NOMO-1 treated with DMSO at 0.1 percent for 48 hours (cell line): ENCODE results near the gene SUPT6H.

Experiments used
- DNase-seq: peaks from one replicate; lab custom pipeline; 2025; ENCODE audit not compliant: unreplicated experiment; lab: John Stamatoyannopoulos, UW

SUPT6H gene

GRCh38 chr17:28748852-28749515 is 87.0 kb downstream of the SUPT6H start:
- DNase-seq = no peak

- no peak for DNase-seq
Observed at GRCh38 chr17:28749516-28750177, 87.6 kb downstream of the SUPT6H start.

GRCh38 chr17:28750178-28751047 is 88.4 kb downstream of the SUPT6H start:
- DNase-seq = peak; percentile 79

GRCh38 chr17:28751600-28752366 is 89.8 kb downstream of the SUPT6H start:
- no peak for DNase-seq
